Subcutaneous adipose tissue (tissue), 4 donors: ENCODE results near the gene FAM3B. TPM values are rescaled to one million over a fixed set of nuclear protein-coding genes. Genes with fewer than 3 reads are reported as not detected.

Experiments used
- CTCF ChIP-seq: fragments of 450-650 bp; IDR thresholded peaks from one replicate; pipeline ENCODE4 v1.5.1; 2016; ENCODE audit warnings: low read depth, mild to moderate bottlenecking, control low read depth, antibody characterized with exemption, moderate library complexity
- total RNA-seq, 4 donors: library from RNA; depleted of rRNA; stranded (reverse); fragments of >200 nt; gene quantifications; one replicate each; pipeline ENCODE4 v1.1.0, GENCODE V29; 2016

FAM3B gene
- total RNA-seq, 4 donors from 2014 or later: 2.4 TPM; not detected in 3

GRCh38 chr21:41363370-41364270 lies 47.0 kb downstream of the FAM3B start:
- no peak for TF ChIP-seq CTCF

GRCh38 chr21:41364308-41364707 lies 47.7 kb downstream of the FAM3B start:
- TF ChIP-seq CTCF: no peak

- TF ChIP-seq CTCF: no peak
Observed at GRCh38 chr21:41365377-41366107, 48.9 kb downstream of the FAM3B start.

GRCh38 chr21:41366522-41367151 lies 50.0 kb downstream of the FAM3B start:
- TF ChIP-seq CTCF: no peak

- no peak for TF ChIP-seq CTCF
Observed at GRCh38 chr21:41367301-41367944, 50.8 kb downstream of the FAM3B start.

GRCh38 chr21:41367945-41368734 lies 51.5 kb downstream of the FAM3B start:
- TF ChIP-seq CTCF: no peak
